Lower leg skin (tissue), 3 donors: ENCODE results near the gene NDUFV3.

ENCODE experiments used
- POLR2A ChIP-seq, 2 donors: fragments of 450-650 bp; IDR thresholded peaks; one replicate each; pipeline ENCODE4 v1.6.1; 2016 to 2017; ENCODE audit warnings: antibody characterized with exemption in 2 of 2, mild to moderate bottlenecking in 1 of 2, moderate library complexity in 1 of 2
- TF ChIP-seq, protein P1 (sequence below), 3 donors: fragments of 450-650 bp; IDR thresholded peaks; one replicate each; pipeline ENCODE4 v1.5.1; 2016; ENCODE audit warnings: antibody characterized with exemption in 3 of 3, mild to moderate bottlenecking in 3 of 3, moderate library complexity in 2 of 3

DNA sequence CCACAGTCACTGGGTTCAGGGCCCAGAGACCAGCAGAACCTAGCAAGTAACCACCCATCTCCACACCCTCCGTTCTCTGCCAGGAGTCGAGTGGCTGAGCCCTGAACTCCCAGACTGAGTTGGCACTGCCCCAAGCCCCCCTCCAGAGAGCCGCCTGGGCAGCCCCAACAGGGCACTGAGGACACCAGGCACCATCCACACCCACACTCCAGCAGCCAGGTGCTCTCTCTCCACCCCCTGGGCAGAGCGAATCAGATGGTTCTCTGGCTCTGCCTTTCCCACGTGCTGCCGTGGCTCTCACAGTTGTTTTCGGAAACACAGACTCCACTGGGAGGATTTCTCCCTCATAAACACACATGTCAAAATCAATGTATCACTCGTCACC, 27.3 kb upstream of the NDUFV3 start:
- no peak for TF ChIP-seq POLR2A (IDR thresholded peaks at IDR 0.05)
- TF ChIP-seq, protein P1, sequence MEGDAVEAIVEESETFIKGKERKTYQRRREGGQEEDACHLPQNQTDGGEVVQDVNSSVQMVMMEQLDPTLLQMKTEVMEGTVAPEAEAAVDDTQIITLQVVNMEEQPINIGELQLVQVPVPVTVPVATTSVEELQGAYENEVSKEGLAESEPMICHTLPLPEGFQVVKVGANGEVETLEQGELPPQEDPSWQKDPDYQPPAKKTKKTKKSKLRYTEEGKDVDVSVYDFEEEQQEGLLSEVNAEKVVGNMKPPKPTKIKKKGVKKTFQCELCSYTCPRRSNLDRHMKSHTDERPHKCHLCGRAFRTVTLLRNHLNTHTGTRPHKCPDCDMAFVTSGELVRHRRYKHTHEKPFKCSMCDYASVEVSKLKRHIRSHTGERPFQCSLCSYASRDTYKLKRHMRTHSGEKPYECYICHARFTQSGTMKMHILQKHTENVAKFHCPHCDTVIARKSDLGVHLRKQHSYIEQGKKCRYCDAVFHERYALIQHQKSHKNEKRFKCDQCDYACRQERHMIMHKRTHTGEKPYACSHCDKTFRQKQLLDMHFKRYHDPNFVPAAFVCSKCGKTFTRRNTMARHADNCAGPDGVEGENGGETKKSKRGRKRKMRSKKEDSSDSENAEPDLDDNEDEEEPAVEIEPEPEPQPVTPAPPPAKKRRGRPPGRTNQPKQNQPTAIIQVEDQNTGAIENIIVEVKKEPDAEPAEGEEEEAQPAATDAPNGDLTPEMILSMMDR (IDR thresholded peaks at IDR 0.05) = no peak
